WTC11 (cell line): Measurements from ENCODE around the gene R3HDM4. TPM values are rescaled to one million over a fixed set of nuclear protein-coding genes. Genes with fewer than 3 reads are reported as not detected.

ENCODE experiments used
- ATAC-seq: fragments of 200-7000 bp; cut with Tn5 transposase; 2 replicates; pipeline ENCODE4 v1.10.0; 2021; ENCODE audit warnings: mild to moderate bottlenecking, moderate library complexity
- CTCF ChIA-PET: fragments of 300-600 bp; sonication (Branson Sonifier 250); formaldehyde crosslinking; loops from one replicate; lab custom pipeline; 2021; ENCODE audit warnings: antibody characterized with exemption; lab: Charles Lee
- POLR2A ChIA-PET: fragments of 350-600 bp; sonication (Branson Sonifier 250); formaldehyde crosslinking; loops from one replicate; lab custom pipeline; 2021; ENCODE audit warnings: antibody characterized with exemption; lab: Charles Lee
- DNase-seq: peaks from one replicate; pipeline ENCODE4 v3.0.0; 2021; ENCODE audit warnings: low spot score
- H3K27ac Mint-ChIP-seq: 2 replicates; pipeline ENCODE4 v1.8.0; 2021; ENCODE audit warnings: mixed read lengths
- H3K27me3 Mint-ChIP-seq: 2 replicates; pipeline ENCODE4 v1.8.0; 2021; ENCODE audit warnings: low read depth, mild to moderate bottlenecking, moderate library complexity, mixed read lengths
- H3K36me3 Mint-ChIP-seq: 2 replicates; pipeline ENCODE4 v1.8.0; 2021; ENCODE audit warnings: mixed read lengths
- H3K4me1 Mint-ChIP-seq: 2 replicates; pipeline ENCODE4 v1.8.0; 2022; ENCODE audit warnings: mixed read lengths
- H3K4me3 Mint-ChIP-seq: 2 replicates; pipeline ENCODE4 v1.8.0; 2021; ENCODE audit warnings: mild to moderate bottlenecking, moderate library complexity, mixed read lengths
- H3K9me3 Mint-ChIP-seq: 2 replicates; pipeline ENCODE4 v1.8.0; 2021; ENCODE audit warnings: mixed read lengths
- CBFB ChIP-seq: sonication (generic); formaldehyde crosslinking; IDR thresholded peaks from 2 replicates; pipeline ENCODE4 v1.8.1; 2022; ENCODE audit warnings: mild to moderate bottlenecking, low read depth, missing genetic modification reagents
- EMX1 ChIP-seq: fragments of 250-450 bp; sonication (Bioruptor Pico); IDR thresholded peaks from 2 replicates; pipeline ENCODE4 v1.8.0; 2021; ENCODE audit warnings: mild to moderate bottlenecking
- FOXK1 ChIP-seq: sonication (generic); formaldehyde crosslinking; IDR thresholded peaks from 2 replicates; pipeline ENCODE4 v1.8.0; 2022; ENCODE audit warnings: mild to moderate bottlenecking, moderate library complexity, missing genetic modification reagents
- FOXP1 ChIP-seq: sonication (generic); formaldehyde crosslinking; IDR thresholded peaks from 2 replicates; pipeline ENCODE4 v1.8.0; 2022; ENCODE audit warnings: missing genetic modification reagents, mild to moderate bottlenecking, moderate library complexity, borderline replicate concordance
- GABPB1 ChIP-seq: sonication (generic); formaldehyde crosslinking; IDR thresholded peaks from 2 replicates; pipeline ENCODE4 v1.8.1; 2023; ENCODE audit warnings: mild to moderate bottlenecking, missing genetic modification reagents
- GTF2I ChIP-seq: fragments of 250-450 bp; sonication (Bioruptor Pico); conservative IDR thresholded peaks from 2 replicates; pipeline ENCODE4 v1.4.0; 2021; ENCODE audit warnings: mild to moderate bottlenecking
- NR2C2 ChIP-seq: sonication (generic); formaldehyde crosslinking; IDR thresholded peaks from 2 replicates; pipeline ENCODE4 v1.8.0; 2022; ENCODE audit warnings: mild to moderate bottlenecking, missing genetic modification reagents
- NR3C1 ChIP-seq: sonication (generic); formaldehyde crosslinking; conservative IDR thresholded peaks from 2 replicates; pipeline ENCODE4 v1.8.1; 2023; ENCODE audit warnings: low read depth, mild to moderate bottlenecking, missing genetic modification reagents
- TEAD4 ChIP-seq: sonication (generic); formaldehyde crosslinking; IDR thresholded peaks from 2 replicates; pipeline ENCODE4 v1.8.0; 2022; ENCODE audit warnings: mild to moderate bottlenecking, missing genetic modification reagents
- total RNA-seq: library from RNA; stranded (reverse); gene quantifications from 3 replicates; pipeline ENCODE4 v1.2.3, GENCODE V29; 2021
- TF ChIP-seq, protein P1 (sequence below): fragments of 250-450 bp; sonication (Bioruptor Pico); IDR thresholded peaks from 2 replicates; pipeline ENCODE4 v1.9.0; 2021; ENCODE audit warnings: mild to moderate bottlenecking, borderline replicate concordance
- TF ChIP-seq, protein P2 (sequence below): fragments of 250-450 bp; sonication (Bioruptor Pico); conservative IDR thresholded peaks from 2 replicates; pipeline ENCODE4 v1.9.0; 2021; ENCODE audit warnings: mild to moderate bottlenecking
- TF ChIP-seq, protein P3 (sequence below): sonication (generic); formaldehyde crosslinking; IDR thresholded peaks from 2 replicates; pipeline ENCODE4 v1.8.1; 2022; ENCODE audit warnings: low read depth, mild to moderate bottlenecking, moderate library complexity, missing genetic modification reagents, borderline replicate concordance
- TF ChIP-seq, protein P4 (sequence below): fragments of 250-450 bp; sonication (Bioruptor Pico); IDR thresholded peaks from 2 replicates; pipeline ENCODE4 v1.9.0; 2021; ENCODE audit warnings: mild to moderate bottlenecking
- TF ChIP-seq, protein P5 (sequence below): sonication (generic); formaldehyde crosslinking; IDR thresholded peaks from 2 replicates; pipeline ENCODE4 v1.8.0; 2023; ENCODE audit warnings: missing genetic modification reagents, mild to moderate bottlenecking, borderline replicate concordance

The R3HDM4 gene
- total RNA-seq, 1 experiment from 2014 or later: 99.5 TPM

DNA sequence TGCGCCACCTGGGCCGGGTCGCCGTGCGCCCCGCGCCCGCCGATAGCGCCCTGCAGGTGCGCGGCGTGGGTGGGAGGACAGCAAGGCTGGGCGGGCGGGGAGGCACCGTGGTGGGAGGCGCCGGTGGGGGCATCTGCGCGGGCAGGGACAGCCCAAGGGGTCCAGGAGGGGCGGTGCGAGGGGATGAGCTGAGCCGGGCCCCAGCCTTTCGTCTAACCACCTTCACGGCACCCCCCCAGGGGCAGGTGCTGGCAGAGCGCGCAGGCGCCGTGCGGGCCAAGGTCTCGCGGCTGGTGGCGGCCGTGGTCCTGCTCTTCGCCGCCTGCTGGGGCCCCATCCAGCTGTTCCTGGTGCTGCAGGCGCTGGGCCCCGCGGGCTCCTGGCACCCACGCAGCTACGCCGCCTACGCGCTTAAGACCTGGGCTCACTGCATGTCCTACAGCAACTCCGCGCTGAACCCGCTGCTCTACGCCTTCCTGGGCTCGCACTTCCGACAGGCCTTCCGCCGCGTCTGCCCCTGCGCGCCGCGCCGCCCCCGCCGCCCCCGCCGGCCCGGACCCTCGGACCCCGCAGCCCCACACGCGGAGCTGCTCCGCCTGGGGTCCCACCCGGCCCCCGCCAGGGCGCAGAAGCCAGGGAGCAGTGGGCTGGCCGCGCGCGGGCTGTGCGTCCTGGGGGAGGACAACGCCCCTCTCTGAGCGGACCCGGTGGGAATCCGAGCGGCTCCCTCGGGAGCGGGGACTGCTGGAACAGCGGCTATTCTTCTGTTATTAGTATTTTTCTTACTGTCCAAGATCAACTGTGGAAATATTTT, 7.2 kb upstream of the R3HDM4 start (continued):
- TF ChIP-seq, protein P1, sequence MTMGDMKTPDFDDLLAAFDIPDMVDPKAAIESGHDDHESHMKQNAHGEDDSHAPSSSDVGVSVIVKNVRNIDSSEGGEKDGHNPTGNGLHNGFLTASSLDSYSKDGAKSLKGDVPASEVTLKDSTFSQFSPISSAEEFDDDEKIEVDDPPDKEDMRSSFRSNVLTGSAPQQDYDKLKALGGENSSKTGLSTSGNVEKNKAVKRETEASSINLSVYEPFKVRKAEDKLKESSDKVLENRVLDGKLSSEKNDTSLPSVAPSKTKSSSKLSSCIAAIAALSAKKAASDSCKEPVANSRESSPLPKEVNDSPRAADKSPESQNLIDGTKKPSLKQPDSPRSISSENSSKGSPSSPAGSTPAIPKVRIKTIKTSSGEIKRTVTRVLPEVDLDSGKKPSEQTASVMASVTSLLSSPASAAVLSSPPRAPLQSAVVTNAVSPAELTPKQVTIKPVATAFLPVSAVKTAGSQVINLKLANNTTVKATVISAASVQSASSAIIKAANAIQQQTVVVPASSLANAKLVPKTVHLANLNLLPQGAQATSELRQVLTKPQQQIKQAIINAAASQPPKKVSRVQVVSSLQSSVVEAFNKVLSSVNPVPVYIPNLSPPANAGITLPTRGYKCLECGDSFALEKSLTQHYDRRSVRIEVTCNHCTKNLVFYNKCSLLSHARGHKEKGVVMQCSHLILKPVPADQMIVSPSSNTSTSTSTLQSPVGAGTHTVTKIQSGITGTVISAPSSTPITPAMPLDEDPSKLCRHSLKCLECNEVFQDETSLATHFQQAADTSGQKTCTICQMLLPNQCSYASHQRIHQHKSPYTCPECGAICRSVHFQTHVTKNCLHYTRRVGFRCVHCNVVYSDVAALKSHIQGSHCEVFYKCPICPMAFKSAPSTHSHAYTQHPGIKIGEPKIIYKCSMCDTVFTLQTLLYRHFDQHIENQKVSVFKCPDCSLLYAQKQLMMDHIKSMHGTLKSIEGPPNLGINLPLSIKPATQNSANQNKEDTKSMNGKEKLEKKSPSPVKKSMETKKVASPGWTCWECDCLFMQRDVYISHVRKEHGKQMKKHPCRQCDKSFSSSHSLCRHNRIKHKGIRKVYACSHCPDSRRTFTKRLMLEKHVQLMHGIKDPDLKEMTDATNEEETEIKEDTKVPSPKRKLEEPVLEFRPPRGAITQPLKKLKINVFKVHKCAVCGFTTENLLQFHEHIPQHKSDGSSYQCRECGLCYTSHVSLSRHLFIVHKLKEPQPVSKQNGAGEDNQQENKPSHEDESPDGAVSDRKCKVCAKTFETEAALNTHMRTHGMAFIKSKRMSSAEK (CRISPR knock-in tag): no peak
- no peak for TF ChIP-seq FOXK1 (CRISPR knock-in tag)
- TF ChIP-seq FOXP1 (CRISPR knock-in tag): no peak
- TF ChIP-seq NR3C1: no peak

DNA sequence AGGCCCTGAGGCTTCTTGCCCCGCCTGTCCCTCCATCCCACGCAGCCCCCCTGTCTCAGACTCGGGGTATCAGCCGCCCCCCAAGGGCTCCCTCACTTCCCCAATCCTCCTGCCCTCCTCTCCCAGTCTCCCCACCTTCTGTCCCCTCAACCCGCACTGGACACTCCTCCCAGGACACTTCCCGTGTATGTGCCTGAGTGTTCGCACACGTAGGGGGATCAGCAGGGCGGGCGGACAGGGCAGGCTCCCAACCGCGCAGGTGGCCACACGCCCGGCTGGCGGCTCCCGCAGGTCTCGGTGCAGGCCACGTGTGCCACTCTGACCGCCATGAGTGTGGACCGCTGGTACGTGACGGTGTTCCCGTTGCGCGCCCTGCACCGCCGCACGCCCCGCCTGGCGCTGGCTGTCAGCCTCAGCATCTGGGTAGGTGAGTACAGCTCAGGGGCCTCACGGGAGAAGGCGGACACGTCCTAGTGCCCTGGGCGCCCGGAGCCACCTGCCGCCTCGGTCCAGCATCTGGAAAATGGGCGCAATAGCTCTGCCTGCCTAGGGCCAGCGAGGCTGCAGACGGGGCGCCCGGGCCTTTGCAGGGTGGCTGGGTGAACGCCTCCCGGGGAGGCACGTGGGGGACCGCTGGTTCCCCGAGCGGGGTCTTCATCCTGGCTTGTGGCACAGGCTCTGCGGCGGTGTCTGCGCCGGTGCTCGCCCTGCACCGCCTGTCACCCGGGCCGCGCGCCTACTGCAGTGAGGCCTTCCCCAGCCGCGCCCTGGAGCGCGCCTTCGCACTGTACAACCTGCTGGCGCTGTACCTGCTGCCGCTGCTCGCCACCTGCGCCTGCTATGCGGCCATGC, 6.4 kb upstream of the R3HDM4 start:
- Mint-ChIP-seq H3K27me3 (peaks cover 67% of the 10 kb centered on the region), H3K4me3 (peak overlapping the region; percentile 48), H3K4me1 (peaks cover 13% of the 10 kb centered on the region), H3K27ac (no peak overlapping the region), H3K36me3 (no peaks in the 10 kb centered on the region), H3K9me3 (no peaks in the 10 kb centered on the region)
- ChIA-PET CTCF (interaction anchor here (0.7 to 2.8 kb wide), 15 partner anchors 17 to 259 kb away, joined by 3 to 18 read pairs (median 4); partner anchors contain the start of genes CFD, MED16, RNU6-9 and WDR18), POLR2A (interaction anchor here (0.6 to 1.3 kb wide), 2 partner anchors 77 to 147 kb away, joined by 3 to 4 read pairs; no protein-coding TSS in a partner anchor)
- peak; percentile 10; the same call in 1 of the 2 replicates for ATAC-seq
- DNase-seq: peak; percentile 59
- TF ChIP-seq, protein P2, sequence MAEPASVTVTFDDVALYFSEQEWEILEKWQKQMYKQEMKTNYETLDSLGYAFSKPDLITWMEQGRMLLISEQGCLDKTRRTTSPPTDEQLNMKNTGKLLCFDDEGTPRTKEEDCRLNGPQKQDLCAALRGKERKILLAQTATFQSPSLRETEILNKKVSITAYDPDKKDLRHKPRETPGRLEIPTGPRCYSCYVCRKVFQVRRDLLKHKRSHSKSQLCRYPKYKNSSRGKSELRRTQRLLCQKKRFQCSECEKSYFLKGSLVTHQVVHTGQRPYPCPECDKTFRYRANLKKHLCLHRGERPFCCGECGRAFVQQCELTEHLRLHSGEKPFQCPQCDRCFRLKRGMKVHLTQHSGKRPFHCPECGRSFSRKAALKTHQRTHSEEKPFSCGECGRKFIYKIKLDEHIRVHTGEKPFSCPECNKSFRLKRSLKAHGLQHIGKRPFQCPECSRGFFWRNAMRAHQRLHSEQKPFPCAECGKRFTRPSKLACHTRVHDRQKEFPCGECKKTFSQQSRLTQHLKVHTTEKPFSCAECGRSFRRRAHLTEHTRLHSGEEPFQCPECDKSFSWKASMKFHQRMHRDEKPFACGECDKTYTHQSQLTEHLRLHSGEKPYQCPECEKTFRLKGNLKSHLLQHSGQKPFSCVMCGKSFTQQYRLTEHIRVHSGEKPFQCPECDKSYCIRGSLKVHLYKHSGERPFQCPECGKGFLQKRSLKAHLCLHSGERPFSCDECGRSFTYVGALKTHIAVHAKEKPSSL (CRISPR knock-in tag): no peak
- TF ChIP-seq EMX1 (CRISPR knock-in tag): no peak
- TF ChIP-seq CBFB: 0 out of 2 replicates have a peak, but pooled peaks have one; percentile 44
- TF ChIP-seq, protein P3, sequence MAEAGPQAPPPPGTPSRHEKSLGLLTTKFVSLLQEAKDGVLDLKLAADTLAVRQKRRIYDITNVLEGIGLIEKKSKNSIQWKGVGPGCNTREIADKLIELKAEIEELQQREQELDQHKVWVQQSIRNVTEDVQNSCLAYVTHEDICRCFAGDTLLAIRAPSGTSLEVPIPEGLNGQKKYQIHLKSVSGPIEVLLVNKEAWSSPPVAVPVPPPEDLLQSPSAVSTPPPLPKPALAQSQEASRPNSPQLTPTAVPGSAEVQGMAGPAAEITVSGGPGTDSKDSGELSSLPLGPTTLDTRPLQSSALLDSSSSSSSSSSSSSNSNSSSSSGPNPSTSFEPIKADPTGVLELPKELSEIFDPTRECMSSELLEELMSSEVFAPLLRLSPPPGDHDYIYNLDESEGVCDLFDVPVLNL (CRISPR knock-in tag): peak; percentile 51; the same call in 1 of the 2 replicates
- TF ChIP-seq, protein P4, sequence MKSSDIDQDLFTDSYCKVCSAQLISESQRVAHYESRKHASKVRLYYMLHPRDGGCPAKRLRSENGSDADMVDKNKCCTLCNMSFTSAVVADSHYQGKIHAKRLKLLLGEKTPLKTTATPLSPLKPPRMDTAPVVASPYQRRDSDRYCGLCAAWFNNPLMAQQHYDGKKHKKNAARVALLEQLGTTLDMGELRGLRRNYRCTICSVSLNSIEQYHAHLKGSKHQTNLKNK (CRISPR knock-in tag): no peak
- TF ChIP-seq, protein P5, sequence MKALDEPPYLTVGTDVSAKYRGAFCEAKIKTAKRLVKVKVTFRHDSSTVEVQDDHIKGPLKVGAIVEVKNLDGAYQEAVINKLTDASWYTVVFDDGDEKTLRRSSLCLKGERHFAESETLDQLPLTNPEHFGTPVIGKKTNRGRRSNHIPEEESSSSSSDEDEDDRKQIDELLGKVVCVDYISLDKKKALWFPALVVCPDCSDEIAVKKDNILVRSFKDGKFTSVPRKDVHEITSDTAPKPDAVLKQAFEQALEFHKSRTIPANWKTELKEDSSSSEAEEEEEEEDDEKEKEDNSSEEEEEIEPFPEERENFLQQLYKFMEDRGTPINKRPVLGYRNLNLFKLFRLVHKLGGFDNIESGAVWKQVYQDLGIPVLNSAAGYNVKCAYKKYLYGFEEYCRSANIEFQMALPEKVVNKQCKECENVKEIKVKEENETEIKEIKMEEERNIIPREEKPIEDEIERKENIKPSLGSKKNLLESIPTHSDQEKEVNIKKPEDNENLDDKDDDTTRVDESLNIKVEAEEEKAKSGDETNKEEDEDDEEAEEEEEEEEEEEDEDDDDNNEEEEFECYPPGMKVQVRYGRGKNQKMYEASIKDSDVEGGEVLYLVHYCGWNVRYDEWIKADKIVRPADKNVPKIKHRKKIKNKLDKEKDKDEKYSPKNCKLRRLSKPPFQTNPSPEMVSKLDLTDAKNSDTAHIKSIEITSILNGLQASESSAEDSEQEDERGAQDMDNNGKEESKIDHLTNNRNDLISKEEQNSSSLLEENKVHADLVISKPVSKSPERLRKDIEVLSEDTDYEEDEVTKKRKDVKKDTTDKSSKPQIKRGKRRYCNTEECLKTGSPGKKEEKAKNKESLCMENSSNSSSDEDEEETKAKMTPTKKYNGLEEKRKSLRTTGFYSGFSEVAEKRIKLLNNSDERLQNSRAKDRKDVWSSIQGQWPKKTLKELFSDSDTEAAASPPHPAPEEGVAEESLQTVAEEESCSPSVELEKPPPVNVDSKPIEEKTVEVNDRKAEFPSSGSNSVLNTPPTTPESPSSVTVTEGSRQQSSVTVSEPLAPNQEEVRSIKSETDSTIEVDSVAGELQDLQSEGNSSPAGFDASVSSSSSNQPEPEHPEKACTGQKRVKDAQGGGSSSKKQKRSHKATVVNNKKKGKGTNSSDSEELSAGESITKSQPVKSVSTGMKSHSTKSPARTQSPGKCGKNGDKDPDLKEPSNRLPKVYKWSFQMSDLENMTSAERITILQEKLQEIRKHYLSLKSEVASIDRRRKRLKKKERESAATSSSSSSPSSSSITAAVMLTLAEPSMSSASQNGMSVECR (CRISPR knock-in tag): no peak
- no peak for TF ChIP-seq NR2C2 (CRISPR knock-in tag)
- TF ChIP-seq GTF2I (CRISPR knock-in tag): peak; percentile 59; the same call in 1 of the 2 replicates
- no peak for TF ChIP-seq GABPB1 (CRISPR knock-in tag)
- TF ChIP-seq NR3C1: peak; percentile 78; the same call in 1 of the 2 replicates
- TF ChIP-seq, protein P1 (CRISPR knock-in tag): no peak
- 0 out of 2 replicates have a peak, but pooled peaks have one; percentile 47 for TF ChIP-seq TEAD4 (CRISPR knock-in tag)
